HG02610 (cell line): ENCODE data around the gene PET100.

Experiments used
- ATAC-seq: cut with Tn5 transposase; IDR thresholded peaks from one replicate; pipeline ENCODE4 v1.9.1; 2021; ENCODE audit warnings: mild to moderate bottlenecking, moderate library complexity; ENCODE audit not compliant: unreplicated experiment

Gene PET100

DNA sequence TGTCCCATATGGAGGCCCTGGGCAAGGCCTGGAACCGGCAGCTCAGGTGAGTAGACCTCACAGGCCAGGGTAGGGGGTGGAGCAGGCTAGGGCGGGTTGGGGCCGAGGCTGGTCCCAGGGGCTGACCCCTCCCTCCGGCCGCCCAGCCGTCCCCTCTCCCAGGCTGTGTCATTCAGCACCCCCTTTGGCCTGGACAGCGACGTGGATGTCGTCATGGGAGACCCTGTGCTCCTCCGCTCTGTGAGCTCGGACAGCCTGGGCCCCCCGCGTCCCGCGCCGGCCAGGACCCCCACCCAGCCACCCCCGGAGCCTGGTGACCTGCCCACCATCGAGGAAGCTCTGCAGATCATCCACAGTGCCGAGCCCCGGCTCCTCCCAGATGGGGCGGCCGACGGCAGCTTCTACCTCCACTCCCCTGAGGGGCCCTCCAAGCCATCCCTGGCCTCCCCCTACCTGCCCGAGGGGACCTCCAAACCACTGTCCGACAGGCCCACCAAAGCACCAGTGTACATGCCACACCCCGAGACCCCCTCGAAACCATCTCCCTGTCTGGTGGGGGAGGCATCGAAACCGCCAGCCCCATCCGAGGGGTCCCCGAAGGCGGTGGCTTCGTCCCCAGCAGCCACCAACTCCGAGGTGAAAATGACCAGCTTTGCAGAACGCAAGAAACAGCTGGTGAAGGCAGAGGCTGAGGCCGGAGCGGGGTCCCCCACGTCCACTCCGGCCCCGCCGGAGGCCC is 17.9 kb upstream of the PET100 start:
- ATAC-seq: no peak

GRCh38 chr19:7612282-7613274 is 17.0 kb upstream of the PET100 start:
- no peak for ATAC-seq

- ATAC-seq: no peak
These were observed 14.5 kb upstream of the PET100 start for GRCh38 chr19:7614859-7615741.

DNA sequence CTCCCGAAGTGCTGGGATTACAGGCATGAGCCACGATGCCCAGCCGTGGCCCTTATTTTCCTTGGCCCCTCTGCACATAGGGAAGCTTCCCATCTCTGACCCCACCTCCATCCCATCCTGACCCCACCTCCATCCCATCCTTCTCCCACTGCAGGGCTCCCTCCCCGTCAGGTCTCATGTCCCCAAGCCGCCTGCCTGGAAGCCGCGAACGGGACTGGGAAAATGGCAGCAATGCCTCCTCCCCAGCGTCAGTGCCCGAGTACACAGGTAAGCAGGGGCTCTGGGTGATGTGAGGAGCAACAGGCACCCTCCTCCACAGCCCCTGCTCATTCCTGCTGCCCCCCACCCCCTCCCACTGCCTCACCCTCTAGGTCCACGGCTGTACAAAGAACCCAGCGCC is 12.4 kb upstream of the PET100 start:
- ATAC-seq: no peak

GRCh38 chr19:7617735-7618134 is 11.9 kb upstream of the PET100 start:
- ATAC-seq: no peak

GRCh38 chr19:7618348-7618747 is 11.2 kb upstream of the PET100 start:
- no peak for ATAC-seq

- no peak for ATAC-seq
These were observed 10.7 kb upstream of the PET100 start for GRCh38 chr19:7618771-7619510.

DNA sequence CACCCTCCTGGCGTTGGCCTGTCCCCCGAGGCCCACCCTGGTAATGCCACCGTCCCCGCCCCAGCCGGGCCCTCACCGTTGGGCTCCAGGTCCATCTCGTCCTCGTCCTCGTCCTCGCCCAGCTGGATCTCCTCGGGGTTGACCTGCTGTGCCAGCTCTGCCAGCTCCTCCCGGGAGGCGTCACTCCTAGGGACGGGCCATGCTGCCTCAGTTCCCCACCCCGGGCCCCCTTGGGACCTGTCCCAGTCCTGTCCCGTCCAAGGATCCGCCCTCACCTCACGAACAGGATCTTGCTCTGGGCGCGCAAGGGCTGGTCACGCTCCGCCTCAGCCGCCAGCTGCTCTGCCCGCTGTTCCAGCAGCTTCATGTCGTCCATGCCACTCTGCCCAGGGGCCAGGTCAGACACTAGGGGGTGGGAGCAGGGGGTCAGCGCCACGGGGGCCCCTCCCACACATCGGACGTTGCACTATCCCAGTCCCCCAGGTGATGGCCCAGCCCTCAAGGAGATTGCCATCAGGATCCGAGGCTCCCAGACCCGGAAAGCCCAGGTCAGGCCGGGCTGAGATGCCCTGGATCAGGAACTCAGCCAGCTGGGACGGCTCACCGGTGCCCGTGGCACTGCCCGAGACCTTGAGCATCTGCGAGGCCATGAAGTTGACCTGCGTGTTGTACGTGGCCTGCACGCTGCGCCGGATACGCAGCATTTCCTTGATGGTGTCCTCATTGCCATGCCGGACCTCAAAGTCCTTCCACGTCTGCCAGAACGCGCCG is 9.7 kb upstream of the PET100 start:
- ATAC-seq: no peak

- ATAC-seq: no peak
These were observed 8.9 kb upstream of the PET100 start for GRCh38 chr19:7620442-7621412.

- no peak for ATAC-seq
These were observed 6.5 kb upstream of the PET100 start for GRCh38 chr19:7622933-7623685.

DNA sequence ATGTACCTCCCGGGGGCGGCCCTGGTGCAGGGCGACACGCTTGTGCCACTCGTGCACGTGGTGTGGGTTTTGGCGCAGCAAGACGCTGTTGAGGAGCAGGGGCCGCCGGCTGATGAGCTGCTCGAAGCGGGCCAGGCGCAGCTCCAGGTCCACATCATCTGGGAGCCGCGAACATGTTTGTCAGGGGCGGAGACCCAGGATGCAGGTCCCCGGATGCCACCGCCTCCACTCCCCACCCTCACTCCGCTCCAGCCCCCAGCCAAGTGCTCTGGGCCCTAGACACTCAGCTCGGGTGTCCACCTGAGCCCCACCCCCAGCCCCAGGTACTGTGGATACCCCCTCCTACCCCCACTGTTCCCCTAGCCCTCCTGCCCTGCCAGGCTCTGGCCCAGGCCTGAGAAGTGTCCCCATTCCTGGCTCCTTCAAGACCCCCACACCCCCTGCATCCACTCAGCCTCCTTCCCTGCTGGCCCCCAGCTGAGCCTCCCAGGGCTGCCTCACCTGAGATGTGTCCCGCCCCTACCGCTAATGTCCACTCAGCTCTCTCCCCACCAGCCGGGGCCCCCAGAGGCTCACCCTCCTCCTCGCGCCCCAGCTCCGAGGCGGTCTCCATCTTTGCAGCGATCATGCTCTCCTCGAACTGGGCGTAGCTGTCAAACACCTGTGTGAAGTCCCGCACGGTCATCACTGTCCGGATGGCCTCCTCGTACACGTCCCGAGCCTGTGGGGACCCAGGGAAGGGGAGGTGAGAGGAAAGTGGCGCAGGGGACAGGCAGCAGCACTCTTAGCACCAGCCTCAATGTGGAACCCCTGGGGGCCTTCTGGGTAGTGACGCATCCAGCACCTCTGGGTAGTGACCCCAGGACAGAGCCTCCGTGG is 5.6 kb upstream of the PET100 start:
- no peak for ATAC-seq

GRCh38 chr19:7624810-7625209 is 4.8 kb upstream of the PET100 start:
- ATAC-seq: no peak

DNA sequence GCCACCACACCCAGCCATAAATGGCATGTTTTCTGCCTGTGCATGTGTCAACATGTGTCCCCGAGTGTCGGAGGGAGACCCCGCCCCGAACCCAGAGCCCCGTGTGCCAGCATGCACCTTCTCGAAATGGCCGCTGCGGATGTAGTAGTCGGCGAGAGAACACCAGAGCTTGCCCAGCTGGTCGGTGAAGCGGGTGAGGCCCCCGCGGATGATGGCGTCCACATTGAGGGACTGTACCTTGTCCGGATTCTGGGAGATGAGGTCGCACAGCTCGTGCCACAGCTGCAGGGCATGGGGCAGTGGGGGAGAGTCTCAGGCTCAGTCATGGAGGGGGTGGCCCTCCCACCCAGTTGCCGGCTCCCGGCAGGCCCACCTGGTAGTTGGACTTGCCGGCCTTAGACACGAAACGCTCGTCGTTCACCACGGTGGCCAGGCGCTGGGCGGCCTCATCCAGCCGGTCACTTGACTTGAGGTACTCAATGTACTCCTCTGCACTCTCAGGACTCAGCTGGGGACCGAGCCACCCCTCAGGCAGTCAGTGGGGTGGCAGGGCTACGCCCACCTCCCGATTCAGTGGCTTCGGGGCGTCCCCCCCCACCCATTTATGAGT is 3.7 kb upstream of the PET100 start:
- no peak for ATAC-seq

DNA sequence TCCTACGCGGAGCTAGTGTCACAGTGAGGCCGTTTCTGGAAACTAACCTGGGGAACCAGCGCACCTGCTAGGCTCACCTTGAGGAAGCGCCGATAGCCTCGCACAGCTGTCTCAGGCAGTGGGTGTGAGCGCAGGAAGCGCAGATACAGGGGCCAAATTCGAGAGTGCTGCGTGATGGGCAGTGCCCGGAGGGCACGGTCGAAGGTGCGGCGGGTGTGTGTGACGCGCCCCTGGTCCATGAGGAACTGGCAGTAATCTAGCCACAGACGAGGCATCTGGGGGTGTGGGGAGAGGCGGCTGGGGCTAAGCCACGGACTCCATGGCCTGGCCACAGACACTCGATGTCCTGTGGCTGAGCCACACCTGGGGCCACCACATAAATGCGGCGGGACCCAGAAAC is 2.4 kb upstream of the PET100 start:
- ATAC-seq: no peak

DNA sequence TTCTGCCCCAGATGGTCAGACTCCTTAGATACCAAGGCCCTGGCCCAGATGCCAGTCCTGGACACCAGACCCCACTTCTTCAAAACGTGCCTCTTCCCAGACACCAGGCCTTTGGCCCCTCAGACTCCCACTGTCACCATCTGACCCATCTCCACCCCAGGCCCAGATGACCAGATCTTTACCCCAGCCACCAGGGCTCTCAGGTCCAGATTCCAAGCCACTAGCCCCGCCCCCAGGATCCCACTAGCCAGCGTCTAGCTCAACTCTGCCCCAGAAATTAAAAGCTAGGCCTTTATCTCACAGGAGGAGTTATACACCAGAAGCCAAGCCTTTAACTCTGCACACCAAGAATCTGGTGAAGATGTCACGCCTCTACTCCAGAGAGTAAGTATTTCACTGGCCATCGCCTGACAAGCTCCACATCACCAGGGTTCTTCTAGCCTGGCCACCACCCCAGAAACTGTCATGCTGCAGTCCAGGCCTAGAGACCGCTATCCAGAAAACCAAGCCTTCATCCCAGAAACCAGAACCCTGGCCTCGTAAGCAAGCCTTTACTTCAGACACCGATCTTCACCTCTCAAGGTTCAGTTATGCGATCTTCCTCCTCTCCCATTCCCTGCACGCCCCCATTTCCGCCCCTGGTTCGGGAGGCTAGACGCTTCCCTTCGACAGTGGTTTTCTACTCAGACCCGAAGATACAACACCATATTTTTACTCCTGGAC is 843 bp upstream of the PET100 start:
- no peak for ATAC-seq

DNA sequence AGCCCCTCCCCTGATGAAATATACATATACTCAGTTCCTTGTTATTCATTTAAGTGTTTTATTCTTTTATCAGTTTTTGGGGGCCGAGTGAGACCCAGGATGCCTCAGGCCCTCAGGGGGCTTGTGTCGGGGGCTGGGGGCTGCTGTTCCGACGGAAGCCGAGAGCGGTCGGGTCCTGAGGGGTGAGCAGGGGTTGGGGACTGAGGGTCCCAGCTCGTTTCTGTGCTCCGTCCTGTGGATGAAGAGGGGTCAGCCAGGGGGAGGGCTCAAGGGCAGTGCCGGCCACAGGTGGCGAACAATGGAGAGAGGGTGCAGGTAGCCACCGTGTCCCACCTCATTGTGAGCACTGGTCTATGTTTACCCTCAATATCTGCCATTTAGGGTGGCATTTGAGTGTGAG is 2.0 kb downstream of the PET100 start:
- ATAC-seq: no peak
